ENCODE results near the gene UBR1. TPM values are rescaled to one million over a fixed set of nuclear protein-coding genes. Genes with fewer than 3 reads are reported as not detected.

Gene UBR1
- total RNA-seq, 4 donors from 2014 or later, result 9.3 to 22.3 (median 11.7) TPM

DNA sequence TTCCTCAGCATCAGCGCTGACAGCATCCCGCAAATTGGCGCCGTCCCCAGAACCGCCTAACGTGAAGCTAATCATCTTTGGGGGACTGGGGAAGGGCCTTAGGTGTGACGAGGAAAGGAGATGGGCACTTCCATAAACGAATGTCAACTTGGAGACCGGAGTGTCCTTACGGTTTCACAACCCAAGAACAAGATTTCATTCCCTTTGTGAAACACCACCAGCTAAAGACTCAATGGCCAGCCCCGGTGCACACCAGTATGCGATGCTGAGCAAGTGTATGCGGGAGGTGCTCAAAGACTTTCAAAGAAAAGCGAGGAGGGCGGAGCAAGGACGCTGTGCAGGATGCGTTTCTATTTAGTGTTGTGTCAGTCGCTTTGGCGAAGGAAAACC lies 184.5 kb downstream of the UBR1 start:
- TF ChIP-seq, protein P1, sequence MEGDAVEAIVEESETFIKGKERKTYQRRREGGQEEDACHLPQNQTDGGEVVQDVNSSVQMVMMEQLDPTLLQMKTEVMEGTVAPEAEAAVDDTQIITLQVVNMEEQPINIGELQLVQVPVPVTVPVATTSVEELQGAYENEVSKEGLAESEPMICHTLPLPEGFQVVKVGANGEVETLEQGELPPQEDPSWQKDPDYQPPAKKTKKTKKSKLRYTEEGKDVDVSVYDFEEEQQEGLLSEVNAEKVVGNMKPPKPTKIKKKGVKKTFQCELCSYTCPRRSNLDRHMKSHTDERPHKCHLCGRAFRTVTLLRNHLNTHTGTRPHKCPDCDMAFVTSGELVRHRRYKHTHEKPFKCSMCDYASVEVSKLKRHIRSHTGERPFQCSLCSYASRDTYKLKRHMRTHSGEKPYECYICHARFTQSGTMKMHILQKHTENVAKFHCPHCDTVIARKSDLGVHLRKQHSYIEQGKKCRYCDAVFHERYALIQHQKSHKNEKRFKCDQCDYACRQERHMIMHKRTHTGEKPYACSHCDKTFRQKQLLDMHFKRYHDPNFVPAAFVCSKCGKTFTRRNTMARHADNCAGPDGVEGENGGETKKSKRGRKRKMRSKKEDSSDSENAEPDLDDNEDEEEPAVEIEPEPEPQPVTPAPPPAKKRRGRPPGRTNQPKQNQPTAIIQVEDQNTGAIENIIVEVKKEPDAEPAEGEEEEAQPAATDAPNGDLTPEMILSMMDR (IDR thresholded peaks at IDR 0.05), result no peak
- peak overlapping the region; percentile 28 to 91 (median 88) for H3K27ac ChIP-seq
- intact Hi-C loops (cut with DNase I), result loop anchor here (10.0 kb wide), 1 partner anchor 187 kb away; the partner anchor contains the start of gene CDAN1
- no peaks in the 10 kb centered on the region for H3K9me3 ChIP-seq
- H3K4me1 ChIP-seq, result peaks cover 7 to 33% (median 10%) of the 10 kb centered on the region in 3 donors
- 0 to 2% methylated on average over 19 of the region's 19 CpGs for WGBS, 2 donors
- H3K4me3 ChIP-seq, result peak overlapping the region; percentile 85 to 98 (median 89)
- H3K36me3 ChIP-seq, result no peaks in the 10 kb centered on the region
- DNase-seq, result no peak
- no peaks in the 10 kb centered on the region for H3K27me3 ChIP-seq

DNA sequence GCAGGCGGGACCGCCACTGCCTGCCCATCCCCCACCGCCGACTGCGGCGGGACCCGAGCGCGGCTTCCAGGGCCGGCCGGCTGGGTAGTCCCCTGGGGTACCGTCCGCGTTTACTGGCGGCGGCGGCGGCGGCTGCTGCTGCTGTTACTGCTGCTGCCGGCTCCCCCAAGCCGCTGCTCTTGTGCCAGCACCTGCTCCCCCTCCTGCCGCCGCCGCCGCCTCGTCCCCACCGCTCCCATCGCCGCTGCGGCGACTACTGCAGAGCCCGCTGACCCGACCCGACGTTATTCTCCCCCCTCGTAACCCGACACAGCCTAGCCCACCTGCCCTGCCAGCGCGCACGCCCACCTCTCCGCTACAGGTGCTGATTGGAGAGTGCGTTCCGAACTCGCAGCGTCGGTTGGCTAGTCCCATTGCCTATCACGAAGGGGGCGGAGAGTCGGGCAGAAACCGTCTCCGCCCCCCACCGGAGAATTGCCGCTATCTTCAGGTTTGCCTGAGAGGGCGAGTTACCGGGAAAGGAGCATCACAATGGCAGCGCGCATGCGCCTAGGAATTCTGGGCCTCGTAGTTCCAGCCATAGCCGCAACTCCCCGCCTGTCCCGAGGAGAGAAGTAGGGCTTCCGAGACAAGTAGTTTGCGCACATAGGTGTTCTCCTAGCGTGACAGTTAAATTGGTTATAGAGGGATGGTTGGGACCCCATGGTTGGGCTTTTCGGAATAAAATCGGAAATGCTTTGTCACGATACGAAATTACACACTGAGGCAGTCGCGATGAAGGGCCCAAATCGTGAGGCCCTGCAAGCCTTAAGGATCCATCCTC lies 185.1 kb downstream of the UBR1 start, which contains the start of gene TTBK2:
TSS of gene TTBK2 (minus strand) at position 260 of the 823 bp plus-strand sequence. CDS start 42,161 bp downstream, outside the sequence.
- Histone ChIP-seq H3K27me3 (no peaks in the 10 kb centered on the region), H3K27ac (peak within 1 kb of the TSS; percentile 86 to 91 (median 88)), H3K36me3 (no peaks in the 10 kb centered on the region), H3K9me3 (no peaks in the 10 kb centered on the region), H3K4me1 (peaks cover 7 to 33% (median 10%) of the 10 kb centered on the region in 3 donors), H3K4me3 (peak within 1 kb of the TSS; percentile 85 to 98 (median 89))
- intact Hi-C loops (cut with DNase I), result loop anchor here (10.0 kb wide), 1 partner anchor 186 kb away; the partner anchor contains the start of gene CDAN1
- 2 to 3% methylated on average over 9 to 12 of the region's 72 CpGs for WGBS, 2 donors
- peak; percentile 85 for DNase-seq
- peak in 3 of 4 donors; percentile 28 to 84 (median 81) for TF ChIP-seq POLR2A (IDR thresholded peaks at IDR 0.05)
- TF ChIP-seq, protein P1 (IDR thresholded peaks at IDR 0.05), result peak in 3 of 6 experiments; percentile 17 to 48 (median 28)

DNA sequence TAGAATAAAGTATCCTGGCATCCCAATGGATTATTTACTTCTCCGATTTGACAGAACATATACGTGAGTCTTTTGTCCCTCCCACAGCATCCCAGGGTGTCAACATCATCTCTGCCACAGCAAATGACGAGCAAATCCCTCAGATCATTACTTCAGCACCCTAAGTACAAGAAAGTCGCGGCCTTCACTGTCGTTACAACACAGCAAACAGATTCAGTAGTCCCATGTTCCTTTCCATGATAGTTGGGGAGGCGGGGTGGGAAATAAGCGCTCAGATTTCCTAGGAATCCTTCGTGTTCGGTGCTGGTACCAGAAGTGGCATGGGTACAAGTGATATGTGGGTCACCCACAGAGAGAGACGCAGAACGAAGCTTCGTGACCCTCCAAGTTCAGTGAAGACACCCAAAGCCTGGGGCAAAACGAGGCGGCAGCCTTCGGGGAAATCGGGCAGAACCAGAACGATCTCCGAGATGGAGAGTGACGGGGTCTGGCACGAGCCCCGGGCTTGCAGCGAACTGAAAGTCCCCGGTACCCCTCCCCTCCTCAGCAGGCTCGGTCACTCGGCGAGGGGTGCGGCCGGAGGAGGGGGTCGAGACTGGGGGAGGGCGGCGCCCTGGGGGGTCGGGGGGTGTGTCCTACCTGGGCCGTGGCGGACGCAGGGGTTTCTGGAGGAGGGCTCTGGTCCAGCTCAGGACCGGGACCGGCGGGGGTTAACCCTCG lies 185.9 kb downstream of the UBR1 start:
- TF ChIP-seq POLR2A (IDR thresholded peaks at IDR 0.05), result no peak
- TF ChIP-seq, protein P1 (IDR thresholded peaks at IDR 0.05), result no peak
- Histone ChIP-seq H3K4me1 (peaks cover 7 to 40% (median 10%) of the 10 kb centered on the region in 3 donors), H3K9me3 (no peaks in the 10 kb centered on the region), H3K27ac (peak overlapping the region; percentile 86 to 91 (median 88)), H3K27me3 (no peaks in the 10 kb centered on the region), H3K4me3 (peak overlapping the region; percentile 85 to 98 (median 89)), H3K36me3 (no peaks in the 10 kb centered on the region)
- WGBS, 2 donors, result 0% methylated on average over 6 to 18 of the region's 40 CpGs
- intact Hi-C loops (cut with DNase I), result loop anchor here (10.0 kb wide), 1 partner anchor 185 kb away; the partner anchor contains the start of gene CDAN1
- DNase-seq, result no peak

DNA sequence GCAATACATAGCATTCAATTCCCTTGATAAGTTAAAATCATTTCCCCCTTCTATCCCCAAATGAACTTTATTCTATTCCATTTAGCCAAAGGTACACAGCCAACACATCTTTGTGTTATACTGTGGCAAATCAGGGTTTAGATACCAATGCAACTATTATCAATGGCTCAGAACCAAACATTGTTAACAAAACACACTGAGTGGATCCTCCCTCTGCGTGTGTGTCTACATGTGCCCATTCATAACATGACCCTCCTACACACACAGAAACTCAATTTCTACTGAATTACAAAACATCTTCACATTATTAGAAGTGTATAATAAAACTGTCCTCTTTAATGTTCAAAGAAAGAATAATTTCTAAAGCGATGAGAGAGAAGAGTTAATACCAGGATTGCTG lies 186.5 kb downstream of the UBR1 start:
- intact Hi-C loops (cut with DNase I), result no loop called here
- Histone ChIP-seq H3K4me3 (peak overlapping the region; percentile 85 to 98 (median 89)), H3K27me3 (no peaks in the 10 kb centered on the region), H3K4me1 (peaks cover 7 to 40% (median 10%) of the 10 kb centered on the region in 3 donors), H3K36me3 (no peaks in the 10 kb centered on the region), H3K27ac (peak overlapping the region in 3 of 4 donors; percentile 87 to 91 (median 90)), H3K9me3 (no peaks in the 10 kb centered on the region)
- WGBS, 2 donors, result 26 to 40% methylated on average over 2 of the region's 2 CpGs
- no peak for DNase-seq
- TF ChIP-seq, protein P1 (IDR thresholded peaks at IDR 0.05), result no peak
- no peak for TF ChIP-seq POLR2A (IDR thresholded peaks at IDR 0.05)

Data from esophagus squamous epithelium (tissue), 5 donors.